Heart left ventricle (tissue), 16 donors: ENCODE measurements around the gene CDC25A. TPM values are rescaled to one million over a fixed set of nuclear protein-coding genes. Genes with fewer than 3 reads are reported as not detected.
A peak's percentile ranks its signal among the peaks of the same experiment; 100 is the strongest.

Experiments used
- ATAC-seq, 4 donors: fragments of 200-7000 bp; cut with Tn5 transposase; one replicate each; pipeline ENCODE4 v1.9.1; 2020 to 2022; ENCODE audit warnings: moderate library complexity in 4 of 4, mild to moderate bottlenecking in 3 of 4, moderate number of reproducible peaks in 1 of 4
- DNase-seq, 5 donors: peaks; one replicate each; pipeline ENCODE4 v3.0.0-alpha.2; 2020
- H3K27ac ChIP-seq, 12 donors: fragments of 200-600 bp; sonication (generic) in 4 of 12; one replicate each; pipeline versions ENCODE4 v1.5.0 to v1.8.0; 2016 to 2022; ENCODE audit warnings: mild to moderate bottlenecking in 2 of 12
- H3K27me3 ChIP-seq, 9 donors: fragments of 200-600 bp; sonication (generic) in 2 of 9; one replicate each; pipeline versions ENCODE4 v1.5.1 to v1.8.0; 2016 to 2022; ENCODE audit warnings: mild to moderate bottlenecking in 3 of 9
- H3K36me3 ChIP-seq, 9 donors: fragments of 200-600 bp; sonication (generic) in 2 of 9; one replicate each; pipeline versions ENCODE4 v1.5.0 to v1.8.0; 2018 to 2022; ENCODE audit warnings: mild to moderate bottlenecking in 2 of 9
- H3K4me1 ChIP-seq, 12 donors: fragments of 200-600 bp; sonication (generic) in 4 of 12; one replicate each; pipeline versions ENCODE4 v1.5.0 to v1.8.0; 2016 to 2022; ENCODE audit warnings: mild to moderate bottlenecking in 3 of 12
- H3K4me3 ChIP-seq, 12 donors: fragments of 200-600 bp; sonication (generic) in 4 of 12; one replicate each; pipeline versions ENCODE4 v1.5.0 to v1.8.0; 2017 to 2022; ENCODE audit warnings: mild to moderate bottlenecking in 9 of 12, moderate library complexity in 4 of 12
- H3K9me3 ChIP-seq, 12 donors: fragments of 200-600 bp; sonication (generic) in 4 of 12; one replicate each; pipeline versions ENCODE4 v1.5.0 to v1.8.0; 2016 to 2022; ENCODE audit warnings: mild to moderate bottlenecking in 1 of 12
- POLR2A ChIP-seq, 2 donors: fragments of 450-650 bp; IDR thresholded peaks; one replicate each; pipeline ENCODE4 v1.6.1; 2017; ENCODE audit warnings: antibody characterized with exemption in 2 of 2, mild to moderate bottlenecking in 2 of 2, moderate library complexity in 2 of 2
- WGBS, 4 donors: extraction: QIAGEN DNeasy Blood & Tissue Kit in 2 of 4; methylation state at CpG; one replicate each; pipeline versions ENCODE4 v1.1.5 to v1.1.7; 2013 to 2018; 5-methylcytosine and 5-hydroxymethylcytosine counted together
- intact Hi-C, 10 donors: fragments of 100-400 bp; cut with DNase I; formaldehyde crosslinking; loops; one replicate each; pipeline versions ENCODE4 v1.11.1 to v1.14.2; 2022
- polyA plus RNA-seq, 2 donors: library from polyadenylated mRNA; stranded (reverse); fragments of 200-250 nt; gene quantifications; one replicate each; pipeline ENCODE4 v1.2.3, GENCODE V29; 2013
- total RNA-seq, 9 donors: library from RNA; depleted of rRNA in 2 of 9; stranded (reverse); fragments of >200 nt in 2 of 9; fragmentation: NEBNext Ultra II Directional in 3 of 9; extraction: Animal tissue kit (Norgen Biotek cat#: 25700) in 3 of 9; gene quantifications; one replicate each; pipeline versions ENCODE4 v1.1.0 to v1.2.4, GENCODE V29; 2016 to 2023
- TF ChIP-seq, protein P1 (sequence below), 12 donors: fragments of 200-600 bp; sonication (generic) in 4 of 12; IDR thresholded peaks; one replicate each; pipeline versions ENCODE4 v1.5.0 to v1.8.0; 2018 to 2022; ENCODE audit warnings: antibody characterized with exemption in 12 of 12, mild to moderate bottlenecking in 5 of 12
- donor health status: ischemic (EF 13 %, LVEDD 7.1; RV severe dilation, severe dysfunction).
- donor health status: healthy with polysubstance abuse.
- donor health status: DM: no; HTN: yes; CAD: no.
- donor health status: DM: no; HTN: no; CAD: no.
- donor health status: ischemic (EF 25% LVEDD 6.9; RV normal size, moderate dysfunction).
- donor health status: ischemic (EF 25% LVEDD 5.7; RV mildly dilated, moderate dysfunction).
- donor health status: healthy.
- donor health status: DM: yes; HTN: yes; CAD: no.
- donor health status: ischemic (EF 35%, LVEDD 5.7; RV mildly dilated, moderate dysfunction).
- donor health status: nonischemic (EF 11% LVEDD 7.7; RV severe dilation, severe dysfunction).
- donor health status: DM: yes; HTN: yes; CAD: no.
- donor health status: PGD.
- donor health status: ischemic (EF 29% LVEDD 5.4; RV normal size, mild dysfunction).
- donor health status: nonischemic (EF 23%, LVEDD 6.1; RV moderate dilation, normal function).

The CDC25A gene
- total and polyA plus RNA-seq, 11 donors: 0.42 to 3.6 (median 1.00) TPM

DNA sequence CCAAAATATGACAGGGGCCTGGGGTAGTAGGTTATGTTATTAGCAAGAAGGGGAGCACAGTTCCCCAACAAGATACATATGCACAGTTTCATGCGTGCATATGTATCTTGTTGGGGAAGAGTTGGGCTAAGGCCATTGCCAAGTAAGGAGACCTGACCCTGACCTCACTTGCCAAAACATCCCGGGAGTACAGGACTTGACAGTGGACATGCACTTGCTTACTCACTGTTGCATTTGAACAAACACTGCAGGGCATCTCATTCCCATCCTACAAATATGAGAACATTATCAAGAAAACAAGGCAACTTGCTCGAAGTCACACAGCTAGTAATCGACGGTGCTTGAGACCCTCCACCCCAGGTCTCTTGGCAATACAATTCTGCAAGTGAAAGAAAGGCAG, 30.3 kb upstream of the CDC25A start:
- ATAC-seq (no peak), DNase-seq (no peak)
- Histone ChIP-seq H3K4me1 (peaks cover 0 to 41% (median 16%) of the 10 kb centered on the region in 12 donors), H3K36me3 (no peaks in the 10 kb centered on the region), H3K4me3 (no peak overlapping the region), H3K27ac (no peak overlapping the region), H3K27me3 (no peaks in the 10 kb centered on the region), H3K9me3 (no peaks in the 10 kb centered on the region)
- TF ChIP-seq, protein P1, sequence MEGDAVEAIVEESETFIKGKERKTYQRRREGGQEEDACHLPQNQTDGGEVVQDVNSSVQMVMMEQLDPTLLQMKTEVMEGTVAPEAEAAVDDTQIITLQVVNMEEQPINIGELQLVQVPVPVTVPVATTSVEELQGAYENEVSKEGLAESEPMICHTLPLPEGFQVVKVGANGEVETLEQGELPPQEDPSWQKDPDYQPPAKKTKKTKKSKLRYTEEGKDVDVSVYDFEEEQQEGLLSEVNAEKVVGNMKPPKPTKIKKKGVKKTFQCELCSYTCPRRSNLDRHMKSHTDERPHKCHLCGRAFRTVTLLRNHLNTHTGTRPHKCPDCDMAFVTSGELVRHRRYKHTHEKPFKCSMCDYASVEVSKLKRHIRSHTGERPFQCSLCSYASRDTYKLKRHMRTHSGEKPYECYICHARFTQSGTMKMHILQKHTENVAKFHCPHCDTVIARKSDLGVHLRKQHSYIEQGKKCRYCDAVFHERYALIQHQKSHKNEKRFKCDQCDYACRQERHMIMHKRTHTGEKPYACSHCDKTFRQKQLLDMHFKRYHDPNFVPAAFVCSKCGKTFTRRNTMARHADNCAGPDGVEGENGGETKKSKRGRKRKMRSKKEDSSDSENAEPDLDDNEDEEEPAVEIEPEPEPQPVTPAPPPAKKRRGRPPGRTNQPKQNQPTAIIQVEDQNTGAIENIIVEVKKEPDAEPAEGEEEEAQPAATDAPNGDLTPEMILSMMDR (IDR thresholded peaks at IDR 0.05): no peak
- no peak for TF ChIP-seq POLR2A (IDR thresholded peaks at IDR 0.05)
- intact Hi-C loops: no loop called here
- WGBS, 4 donors: 89 to 93% (median 91%) methylated on average over 5 of the region's 5 CpGs

DNA sequence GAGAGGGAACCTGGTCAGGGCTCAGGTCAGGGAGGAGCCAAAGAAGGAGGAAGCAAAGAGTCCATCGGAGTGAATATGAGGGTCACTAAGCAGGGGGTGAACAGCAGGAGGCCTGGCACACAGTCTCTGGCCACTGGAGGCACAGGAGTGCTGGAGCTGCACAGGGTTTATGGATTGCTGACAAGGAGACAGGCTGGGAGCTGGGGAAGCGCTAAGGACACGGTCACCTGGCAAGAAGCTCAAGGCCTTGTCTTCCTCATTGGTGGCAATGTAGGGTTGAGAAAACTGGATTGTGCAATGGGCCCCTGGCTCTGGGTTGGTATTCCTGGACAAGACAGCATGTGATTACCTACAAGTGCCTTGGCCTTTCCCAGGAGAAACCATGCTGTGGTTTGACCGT, 29.2 kb upstream of the CDC25A start:
- TF ChIP-seq, protein P1 (IDR thresholded peaks at IDR 0.05): no peak
- no peak for TF ChIP-seq POLR2A (IDR thresholded peaks at IDR 0.05)
- DNase-seq: no peak
- ATAC-seq: no peak
- peaks cover 0 to 30% (median 16%) of the 10 kb centered on the region in 12 donors for H3K4me1 ChIP-seq
- H3K27me3 ChIP-seq: no peaks in the 10 kb centered on the region
- no peak overlapping the region for H3K27ac ChIP-seq
- H3K4me3 ChIP-seq: no peak overlapping the region
- intact Hi-C loops: no loop called here
- no peaks in the 10 kb centered on the region for H3K36me3 ChIP-seq
- H3K9me3 ChIP-seq: no peaks in the 10 kb centered on the region
- 81 to 90% (median 87%) methylated on average over 4 of the region's 4 CpGs for WGBS, 4 donors

DNA sequence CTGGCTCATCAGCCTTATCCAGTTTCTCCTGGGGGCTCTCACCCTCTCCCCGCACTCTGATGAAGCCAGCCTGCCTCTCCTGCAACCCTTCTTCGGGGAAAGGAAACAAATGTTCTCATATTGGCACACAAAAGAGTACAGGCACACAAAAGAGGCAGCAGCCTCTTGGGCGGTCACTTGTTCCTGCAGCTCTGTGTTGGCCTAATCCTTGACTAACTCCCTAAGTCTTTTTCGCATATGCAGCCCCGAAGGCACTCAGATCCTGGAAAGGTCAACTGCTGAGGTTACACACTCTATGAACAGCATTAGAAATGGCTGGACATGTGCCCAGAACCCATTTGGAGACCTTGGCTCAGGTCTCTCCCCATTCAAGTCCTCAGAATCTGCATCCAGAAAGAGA, 27.7 kb upstream of the CDC25A start:
- Histone ChIP-seq H3K36me3 (no peaks in the 10 kb centered on the region), H3K27me3 (no peaks in the 10 kb centered on the region), H3K27ac (peak overlapping the region in 11 of 12 donors; percentile 30 to 79 (median 63)), H3K9me3 (no peaks in the 10 kb centered on the region), H3K4me3 (no peak overlapping the region), H3K4me1 (peaks cover 0 to 22% (median 16%) of the 10 kb centered on the region in 12 donors)
- ATAC-seq: peak; percentile 63 to 84 (median 72)
- DNase-seq: peak in 4 of 5 donors; percentile 33 to 75 (median 52)
- intact Hi-C loops: no loop called here
- 55 to 69% (median 60%) methylated on average over 5 of the region's 5 CpGs for WGBS, 4 donors
- TF ChIP-seq POLR2A (IDR thresholded peaks at IDR 0.05): no peak
- TF ChIP-seq, protein P1 (IDR thresholded peaks at IDR 0.05): no peak

DNA sequence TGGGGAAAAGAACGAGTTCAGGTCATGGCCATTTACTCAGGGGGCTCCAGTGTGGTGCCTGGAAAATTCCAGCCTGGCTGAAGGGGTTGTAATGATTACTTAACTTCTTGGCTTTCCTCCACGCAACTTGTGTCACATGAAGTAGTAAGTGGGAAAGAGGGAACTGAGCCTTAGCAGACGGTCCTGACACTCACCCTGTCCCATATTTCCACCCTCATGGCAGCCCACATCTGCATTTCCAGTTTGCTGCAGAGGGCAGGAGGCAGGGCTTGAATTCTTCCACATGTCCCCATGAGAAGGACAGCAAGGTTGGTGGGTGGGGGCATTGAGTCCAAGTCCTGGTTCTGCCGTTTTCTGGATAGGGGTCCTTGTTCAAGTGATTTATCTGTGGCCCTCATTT, 27.2 kb upstream of the CDC25A start:
- no peak for TF ChIP-seq POLR2A (IDR thresholded peaks at IDR 0.05)
- TF ChIP-seq, protein P1 (IDR thresholded peaks at IDR 0.05): no peak
- Histone ChIP-seq H3K4me3 (no peak overlapping the region), H3K27me3 (no peaks in the 10 kb centered on the region), H3K4me1 (peaks cover 0 to 22% (median 16%) of the 10 kb centered on the region in 12 donors), H3K36me3 (no peaks in the 10 kb centered on the region), H3K27ac (peak overlapping the region in 11 of 12 donors; percentile 37 to 79 (median 66)), H3K9me3 (no peaks in the 10 kb centered on the region)
- WGBS, 4 donors: 22 to 41% (median 34%) methylated on average over 3 to 4 of the region's 4 CpGs
- ATAC-seq (peak; percentile 76 to 88 (median 84)), DNase-seq (peak in 4 of 5 donors; percentile 33 to 53 (median 46))
- intact Hi-C loops: no loop called here
